IPS DF 19.7 (cell line): ENCODE results near the gene CHTOP.

Experiments
- DNase-seq: peaks from one replicate; pipeline ENCODE4 v3.0.0-alpha.2; 2013; ENCODE audit warnings: low read depth, low spot score

The CHTOP gene

DNA sequence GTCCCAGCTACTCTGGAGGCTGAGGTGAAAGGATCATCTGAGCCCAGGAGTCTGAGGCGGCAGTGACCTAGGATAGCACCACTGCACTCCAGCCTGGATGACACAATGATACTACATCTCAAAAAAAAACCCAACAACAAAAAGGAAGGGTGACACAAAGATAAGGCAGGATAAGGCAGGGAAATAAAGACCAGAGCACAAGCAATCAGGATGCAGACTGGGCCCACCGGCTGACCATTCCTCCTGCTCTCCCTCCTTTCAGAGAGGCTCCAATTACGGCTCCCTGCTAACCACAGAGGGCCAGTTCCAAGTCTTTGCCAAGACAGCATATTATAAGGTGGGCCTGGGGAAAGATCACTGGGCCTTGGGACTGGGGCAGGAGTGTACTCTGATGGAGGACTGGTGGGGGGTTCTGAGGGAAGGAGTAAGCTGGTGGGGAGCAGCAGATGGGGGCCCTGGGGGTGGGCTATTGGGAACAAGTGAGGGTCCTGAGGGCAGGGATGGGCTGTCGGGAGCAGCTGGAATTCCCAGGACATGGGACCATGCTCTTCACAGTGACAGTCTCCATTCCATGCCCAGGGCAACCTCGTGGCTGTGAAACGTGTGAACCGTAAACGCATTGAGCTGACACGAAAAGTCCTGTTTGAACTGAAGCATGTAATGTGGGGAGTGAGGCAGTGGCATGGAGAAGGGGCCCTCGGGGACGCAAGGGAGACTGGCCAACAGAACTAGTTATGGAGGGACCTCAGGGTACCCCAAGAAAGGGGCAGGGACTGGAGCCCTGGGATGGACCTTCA is 51.9 kb downstream of the CHTOP start:
- DNase-seq: no peak

DNA sequence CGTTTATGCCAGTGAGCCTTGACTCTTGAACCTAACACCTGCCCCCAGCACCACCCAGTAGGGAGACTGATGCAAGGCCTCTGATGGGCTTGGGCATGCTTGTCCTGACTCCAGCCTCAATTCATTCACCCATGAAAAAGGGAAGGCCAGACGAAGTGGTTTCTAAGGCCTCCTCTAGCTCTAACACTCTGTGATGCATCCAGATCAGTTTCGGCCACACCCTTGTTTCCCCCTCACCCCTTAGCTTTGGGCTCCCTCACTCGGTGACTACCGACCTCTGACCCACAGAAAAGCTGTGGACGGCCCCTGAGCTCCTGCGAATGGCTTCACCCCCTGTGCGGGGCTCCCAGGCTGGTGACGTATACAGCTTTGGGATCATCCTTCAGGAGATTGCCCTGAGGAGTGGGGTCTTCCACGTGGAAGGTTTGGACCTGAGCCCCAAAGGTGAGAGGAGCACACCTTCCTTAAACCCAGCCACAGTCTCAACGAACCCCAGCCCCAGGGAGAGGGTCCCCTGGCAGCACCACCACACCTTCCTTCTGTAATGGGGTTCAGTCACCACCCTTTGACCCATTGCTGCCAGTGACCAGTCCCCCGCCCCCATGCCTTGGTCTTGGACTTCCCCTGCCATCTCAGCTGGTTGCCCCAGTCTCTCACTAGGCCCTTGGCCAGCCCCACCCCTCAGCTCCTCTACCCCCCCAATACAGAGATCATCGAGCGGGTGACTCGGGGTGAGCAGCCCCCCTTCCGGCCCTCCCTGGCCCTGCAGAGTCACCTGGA is 53.7 kb downstream of the CHTOP start:
- DNase-seq: no peak

DNA sequence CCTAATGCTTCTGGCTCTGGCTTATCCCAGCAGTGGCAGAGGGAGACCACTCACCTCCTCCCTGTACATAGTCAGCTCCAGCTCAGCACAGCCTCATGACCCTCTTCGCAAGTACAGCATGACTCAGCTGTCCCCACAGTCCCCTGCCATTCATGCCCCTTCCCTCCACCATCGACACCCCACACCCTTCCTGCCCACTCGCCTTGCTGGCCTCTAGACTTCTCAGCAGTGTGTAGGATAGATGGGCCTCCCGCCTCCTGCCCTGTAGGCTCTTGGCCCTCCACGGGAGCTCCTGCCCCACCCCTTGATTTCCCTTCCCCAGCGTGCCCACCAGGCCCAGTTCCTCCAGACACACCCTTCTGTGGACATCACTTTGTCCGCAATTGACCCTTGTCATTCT is 54.4 kb downstream of the CHTOP start:
- DNase-seq: no peak

DNA sequence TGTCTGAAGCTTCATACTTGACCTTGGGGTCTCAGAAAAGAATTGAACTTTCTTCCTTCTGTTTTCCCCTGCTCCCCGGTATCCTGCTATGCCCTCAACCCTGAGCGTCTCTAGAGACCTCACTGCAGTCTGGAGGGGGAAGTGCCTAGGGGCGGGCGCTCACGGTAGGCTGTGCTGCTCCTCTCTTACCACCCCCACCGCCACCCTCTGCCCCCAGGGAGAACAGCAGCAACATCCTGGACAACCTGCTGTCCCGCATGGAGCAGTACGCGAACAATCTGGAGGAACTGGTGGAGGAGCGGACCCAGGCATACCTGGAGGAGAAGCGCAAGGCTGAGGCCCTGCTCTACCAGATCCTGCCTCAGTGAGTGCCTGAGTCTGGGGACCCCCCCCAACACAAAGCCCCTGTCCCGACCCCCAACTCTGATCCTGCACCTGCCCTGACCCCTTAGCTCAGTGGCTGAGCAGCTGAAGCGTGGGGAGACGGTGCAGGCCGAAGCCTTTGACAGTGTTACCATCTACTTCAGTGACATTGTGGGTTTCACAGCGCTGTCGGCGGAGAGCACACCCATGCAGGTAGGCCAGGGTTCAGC is 55.0 kb downstream of the CHTOP start:
- DNase-seq: no peak

DNA sequence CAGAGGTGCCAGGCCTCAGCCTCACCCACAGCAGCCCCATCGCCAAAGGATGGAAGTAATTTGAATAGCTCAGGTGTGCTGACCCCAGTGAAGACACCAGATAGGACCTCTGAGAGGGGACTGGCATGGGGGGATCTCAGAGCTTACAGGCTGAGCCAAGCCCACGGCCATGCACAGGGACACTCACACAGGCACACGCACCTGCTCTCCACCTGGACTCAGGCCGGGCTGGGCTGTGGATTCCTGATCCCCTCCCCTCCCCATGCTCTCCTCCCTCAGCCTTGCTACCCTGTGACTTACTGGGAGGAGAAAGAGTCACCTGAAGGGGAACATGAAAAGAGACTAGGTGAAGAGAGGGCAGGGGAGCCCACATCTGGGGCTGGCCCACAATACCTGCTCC is 59.6 kb downstream of the CHTOP start:
- no peak for DNase-seq
